ENCODE results near the gene MAP3K5. TPM values are rescaled to one million over a fixed set of nuclear protein-coding genes. Genes with fewer than 3 reads are reported as not detected.
A peak's percentile ranks its signal among the peaks of the same experiment; 100 is the strongest.

MAP3K5 gene
- total RNA-seq, 4 donors from 2014 or later, result 19.4 to 36.1 (median 21.1) TPM

DNA sequence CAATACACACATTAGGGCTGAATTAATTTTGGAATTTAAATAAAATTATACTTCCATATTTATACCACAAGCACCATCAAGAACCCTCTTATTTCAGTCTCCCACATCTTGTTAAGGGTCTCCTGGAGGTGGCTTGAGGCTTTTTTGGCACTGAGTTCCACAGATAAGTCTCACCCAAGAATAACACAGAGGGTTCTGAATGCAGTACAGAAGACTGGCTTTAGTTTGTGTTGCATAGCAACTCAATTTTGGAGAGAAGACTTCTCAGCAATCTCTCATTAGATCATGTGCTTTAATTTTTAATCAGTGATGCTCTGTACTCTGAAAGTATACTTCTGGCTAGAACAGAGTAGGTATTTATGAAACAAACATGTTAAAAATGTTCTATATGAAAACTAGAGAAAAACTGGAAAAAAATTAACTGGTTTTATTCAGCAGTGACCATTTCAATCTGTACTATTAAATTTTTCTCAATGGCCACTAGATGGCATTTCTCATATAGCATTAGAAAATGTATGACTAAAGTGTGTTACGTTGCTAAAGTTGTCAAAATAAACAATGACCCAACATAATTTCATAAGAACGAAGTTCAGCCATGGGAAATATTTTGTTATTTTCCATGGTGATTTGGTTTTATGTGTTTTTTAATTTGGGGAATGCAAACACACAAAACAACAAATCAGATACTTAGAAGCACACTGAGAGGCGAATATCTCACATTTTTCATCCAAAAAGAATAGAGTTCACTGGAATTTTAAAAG, 209.4 kb downstream of the MAP3K5 start:
- no peak for DNase-seq (ENCODE audit: low spot score in 2 of 2)
- Histone ChIP-seq H3K27me3 (no peaks in the 10 kb centered on the region), H3K36me3 (peaks cover 8% of the 10 kb centered on the region), H3K9me3 (no peaks in the 10 kb centered on the region), H3K4me1 (peaks cover 29% of the 10 kb centered on the region), H3K27ac (peak overlapping the region; percentile 23), H3K4me3 (no peak overlapping the region)
- 23% methylated on average over 3 of the region's 3 CpGs for WGBS
- TF ChIP-seq CTCF (IDR thresholded peaks at IDR 0.05) (peak in 1 of 2 donors; percentile 30), EP300 (IDR thresholded peaks at IDR 0.05) (no peak)

- no peak for TF ChIP-seq CTCF (IDR thresholded peaks at IDR 0.05)
- TF ChIP-seq POLR2A (IDR thresholded peaks at IDR 0.05), result no peak
- TF ChIP-seq POLR2AphosphoS5 (IDR thresholded peaks at IDR 0.05), result no peak
- no peak for TF ChIP-seq EP300 (IDR thresholded peaks at IDR 0.05)
- 81% methylated on average over 2 of the region's 2 CpGs for WGBS
- Histone ChIP-seq H3K36me3 (peaks cover 11% of the 10 kb centered on the region), H3K4me1 (peaks cover 15% of the 10 kb centered on the region), H3K4me3 (no peak overlapping the region), H3K9me3 (no peaks in the 10 kb centered on the region), H3K27ac (no peak overlapping the region), H3K27me3 (no peaks in the 10 kb centered on the region)
- DNase-seq (ENCODE audit: low spot score in 2 of 2), result no peak
Observed at GRCh38 chr6:136579800-136580199, 212.5 kb downstream of the MAP3K5 start.

DNA sequence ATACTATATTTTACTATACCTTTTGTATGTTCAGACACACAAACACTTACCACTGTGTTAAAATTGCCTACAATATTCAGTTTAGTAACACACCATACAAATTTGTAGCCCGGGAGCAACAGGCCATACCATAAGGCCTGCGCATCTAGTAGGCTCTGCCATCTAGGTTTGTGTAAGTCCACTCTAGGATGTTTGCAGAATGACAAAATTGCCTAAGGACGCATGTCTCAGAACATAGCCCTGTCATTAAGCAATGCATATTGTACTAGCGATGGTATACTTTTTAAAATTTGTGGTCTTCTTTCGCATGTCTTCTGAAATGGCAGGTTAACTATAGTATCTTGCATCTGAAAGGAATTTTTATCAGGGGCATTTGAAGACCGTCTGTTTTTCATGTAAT, 215.5 kb downstream of the MAP3K5 start:
- Histone ChIP-seq H3K36me3 (peaks cover 15% of the 10 kb centered on the region), H3K4me1 (no peaks in the 10 kb centered on the region), H3K4me3 (no peak overlapping the region), H3K9me3 (no peaks in the 10 kb centered on the region), H3K27ac (no peak overlapping the region), H3K27me3 (no peaks in the 10 kb centered on the region)
- no peak for DNase-seq (ENCODE audit: low spot score in 2 of 2)
- TF ChIP-seq POLR2A (IDR thresholded peaks at IDR 0.05) (no peak), EP300 (IDR thresholded peaks at IDR 0.05) (no peak), POLR2AphosphoS5 (IDR thresholded peaks at IDR 0.05) (no peak), CTCF (IDR thresholded peaks at IDR 0.05) (no peak)
- 87% methylated on average over 6 of the region's 6 CpGs for WGBS

- TF ChIP-seq POLR2AphosphoS5 (IDR thresholded peaks at IDR 0.05), result no peak
- TF ChIP-seq POLR2A (IDR thresholded peaks at IDR 0.05), result no peak
- TF ChIP-seq EP300 (IDR thresholded peaks at IDR 0.05), result no peak
- no peak for TF ChIP-seq CTCF (IDR thresholded peaks at IDR 0.05)
- H3K27ac ChIP-seq, result no peak overlapping the region
- H3K9me3 ChIP-seq, result no peaks in the 10 kb centered on the region
- no peak for DNase-seq (ENCODE audit: low spot score in 2 of 2)
- H3K27me3 ChIP-seq, result no peaks in the 10 kb centered on the region
- peaks cover 4% of the 10 kb centered on the region for H3K36me3 ChIP-seq
- no peaks in the 10 kb centered on the region for H3K4me1 ChIP-seq
- no peak overlapping the region for H3K4me3 ChIP-seq
Observed at GRCh38 chr6:136571496-136571895, 220.8 kb downstream of the MAP3K5 start.

DNA sequence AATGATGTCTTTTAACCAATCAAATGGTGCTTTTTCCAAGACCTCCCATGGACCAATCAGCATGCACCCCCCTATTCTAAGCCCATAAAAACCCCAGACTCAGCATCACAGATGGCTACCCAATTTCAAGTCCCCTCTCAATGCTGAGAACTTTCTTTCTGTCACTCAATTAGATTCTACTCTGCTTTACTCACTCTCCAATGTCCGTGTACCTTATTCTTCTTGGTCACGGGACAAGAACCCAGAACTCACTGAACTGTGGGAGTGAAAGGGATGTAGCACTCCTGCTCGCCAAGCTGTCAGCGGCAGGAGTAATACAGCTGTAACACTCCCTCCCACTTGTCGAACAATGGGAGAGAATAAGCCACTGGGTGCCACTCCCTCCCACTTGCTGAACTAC, 221.2 kb downstream of the MAP3K5 start:
- Histone ChIP-seq H3K36me3 (peaks cover 6% of the 10 kb centered on the region), H3K4me1 (no peaks in the 10 kb centered on the region), H3K27ac (no peak overlapping the region), H3K27me3 (no peaks in the 10 kb centered on the region), H3K9me3 (no peaks in the 10 kb centered on the region), H3K4me3 (no peak overlapping the region)
- no peak for DNase-seq (ENCODE audit: low spot score in 2 of 2)
- no peak for TF ChIP-seq POLR2AphosphoS5 (IDR thresholded peaks at IDR 0.05)
- no peak for TF ChIP-seq POLR2A (IDR thresholded peaks at IDR 0.05)
- no peak for TF ChIP-seq EP300 (IDR thresholded peaks at IDR 0.05)
- TF ChIP-seq CTCF (IDR thresholded peaks at IDR 0.05), result no peak
- 95% methylated on average over 5 of the region's 5 CpGs for WGBS

All from suprapubic skin (tissue), 4 donors.